GM12891 (cell line): ENCODE data around the gene AP5Z1.

Experiments used
- DNase-seq: peaks from one replicate; pipeline ENCODE4 v3.0.0; 2011; ENCODE audit warnings: low spot score; ENCODE audit not compliant: insufficient read length
- FAIRE-seq: peaks from 2 replicates; lab custom pipeline; 2011; peaks lifted over from hg19 to GRCh38; lab: Jason Lieb, UNC
- PAX5 ChIP-seq: IDR thresholded peaks from 2 replicates; pipeline ENCODE4 v1.6.1; 2011; ENCODE audit warnings: low read length, moderate library complexity, mild to moderate bottlenecking; ENCODE audit not compliant: insufficient read depth, severe bottlenecking
- POLR2A ChIP-seq: IDR thresholded peaks from 2 replicates; pipeline ENCODE4 v1.6.1; 2011; ENCODE audit warnings: low read depth, low read length, control low read depth
- POLR2AphosphoS5 ChIP-seq: IDR thresholded peaks from 2 replicates; pipeline ENCODE4 v1.6.1; 2011; ENCODE audit warnings: low read depth, low read length, control low read depth
- POU2F2 ChIP-seq: IDR thresholded peaks from 2 replicates; pipeline ENCODE4 v1.6.1; 2011; ENCODE audit warnings: low read depth, mild to moderate bottlenecking, control low read depth, low read length, moderate library complexity
- SPI1 ChIP-seq: IDR thresholded peaks from 2 replicates; pipeline ENCODE4 v1.6.1; 2011; ENCODE audit warnings: low read depth, low read length, control low read depth
- TAF1 ChIP-seq: IDR thresholded peaks from 2 replicates; pipeline ENCODE4 v1.6.1; 2011; ENCODE audit warnings: low read depth, low read length, control low read depth

Gene AP5Z1

GRCh38 chr7:4745265-4745919 is 30.0 kb upstream of the AP5Z1 start:
- FAIRE-seq: no peak

GRCh38 chr7:4745971-4746919 is 29.2 kb upstream of the AP5Z1 start:
- TF ChIP-seq POU2F2 (no peak), SPI1 (peak; percentile 43)
- no peak for DNase-seq
- FAIRE-seq: no peak

More at GRCh38 chr7:4745265-4745919, 30.0 kb upstream of the AP5Z1 start:
- TF ChIP-seq POU2F2 (no peak), SPI1 (no peak), POLR2A (no peak), POLR2AphosphoS5 (no peak), TAF1 (no peak), PAX5 (no peak)
- DNase-seq: no peak

DNA sequence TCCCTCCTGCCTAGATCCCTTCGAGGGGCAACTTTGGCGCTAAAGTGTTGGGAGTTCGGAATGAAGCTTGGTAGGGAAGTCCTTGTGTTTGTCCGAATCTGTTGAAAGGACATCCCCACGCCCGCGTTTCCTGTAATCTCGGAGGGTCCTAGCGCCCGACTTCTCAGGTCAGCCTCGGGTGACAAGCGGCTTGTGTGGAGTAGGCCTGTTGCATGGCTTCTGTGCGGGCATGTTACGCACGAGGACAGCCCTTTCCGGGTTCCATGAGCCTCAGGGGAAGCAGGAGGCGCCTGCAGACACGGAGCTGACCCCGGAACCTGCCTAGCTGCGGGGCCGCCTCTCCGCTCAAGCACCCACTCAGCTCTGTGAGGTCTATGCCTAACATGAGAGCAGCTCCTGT is 28.4 kb upstream of the AP5Z1 start:
- DNase-seq (no peak), FAIRE-seq (no peak)
- TF ChIP-seq PAX5: no peak
- no peak for TF ChIP-seq POLR2A
- TF ChIP-seq POLR2AphosphoS5: no peak
- no peak for TF ChIP-seq TAF1
- no peak for TF ChIP-seq SPI1
- no peak for TF ChIP-seq POU2F2

- TF ChIP-seq SPI1: no peak
- FAIRE-seq (no peak), DNase-seq (no peak)
Observed at GRCh38 chr7:4747746-4748145, 27.7 kb upstream of the AP5Z1 start.

DNA sequence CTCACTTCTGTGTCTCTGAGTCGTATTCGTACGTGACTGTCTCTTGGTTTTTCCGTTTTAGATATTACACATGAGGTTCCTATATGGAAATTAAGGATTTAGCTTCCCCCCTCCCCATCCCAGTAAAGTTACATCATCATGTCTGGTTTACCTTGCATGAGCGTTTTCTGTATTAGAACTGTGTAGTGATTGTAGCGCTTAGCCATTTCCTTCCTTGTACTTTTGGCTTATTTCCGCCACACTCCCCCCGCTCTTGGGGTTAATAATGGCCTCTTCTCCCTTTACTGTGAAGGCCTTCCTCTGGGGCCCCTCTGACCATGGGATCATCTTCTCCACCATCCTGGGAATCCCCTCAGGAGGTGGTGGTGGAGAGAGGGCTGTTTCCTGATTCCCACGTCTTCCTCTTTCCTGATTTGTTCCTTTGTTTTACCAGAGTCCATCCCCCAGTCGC is 27.2 kb upstream of the AP5Z1 start:
- FAIRE-seq: no peak
- TF ChIP-seq POLR2AphosphoS5 (no peak), POLR2A (no peak), POU2F2 (no peak), TAF1 (no peak), SPI1 (no peak), PAX5 (no peak)

GRCh38 chr7:4749363-4749762 is 26.1 kb upstream of the AP5Z1 start:
- DNase-seq (no peak), FAIRE-seq (no peak)
- TF ChIP-seq TAF1 (no peak), SPI1 (no peak), POLR2A (no peak), POLR2AphosphoS5 (no peak), PAX5 (no peak), POU2F2 (no peak)

More for the DNA sequence above, 27.2 kb upstream of the AP5Z1 start:
- no peak for DNase-seq

- FAIRE-seq (no peak), DNase-seq (no peak)
- no peak for TF ChIP-seq SPI1
- no peak for TF ChIP-seq POLR2A
- no peak for TF ChIP-seq PAX5
- no peak for TF ChIP-seq POLR2AphosphoS5
- no peak for TF ChIP-seq POU2F2
- TF ChIP-seq TAF1: no peak
Observed at GRCh38 chr7:4749798-4750197, 25.6 kb upstream of the AP5Z1 start.

- DNase-seq (no peak), FAIRE-seq (no peak)
- TF ChIP-seq TAF1: no peak
- TF ChIP-seq SPI1: no peak
- TF ChIP-seq PAX5: no peak
Observed at GRCh38 chr7:4751398-4751947, 23.9 kb upstream of the AP5Z1 start.

GRCh38 chr7:4753598-4754432 is 21.6 kb upstream of the AP5Z1 start:
- TF ChIP-seq TAF1: no peak
- 0 out of 2 replicates have a peak, but pooled peaks have one; percentile 44 for TF ChIP-seq POU2F2
- peak; percentile 91 for FAIRE-seq
- peak; percentile 95 for DNase-seq

DNA sequence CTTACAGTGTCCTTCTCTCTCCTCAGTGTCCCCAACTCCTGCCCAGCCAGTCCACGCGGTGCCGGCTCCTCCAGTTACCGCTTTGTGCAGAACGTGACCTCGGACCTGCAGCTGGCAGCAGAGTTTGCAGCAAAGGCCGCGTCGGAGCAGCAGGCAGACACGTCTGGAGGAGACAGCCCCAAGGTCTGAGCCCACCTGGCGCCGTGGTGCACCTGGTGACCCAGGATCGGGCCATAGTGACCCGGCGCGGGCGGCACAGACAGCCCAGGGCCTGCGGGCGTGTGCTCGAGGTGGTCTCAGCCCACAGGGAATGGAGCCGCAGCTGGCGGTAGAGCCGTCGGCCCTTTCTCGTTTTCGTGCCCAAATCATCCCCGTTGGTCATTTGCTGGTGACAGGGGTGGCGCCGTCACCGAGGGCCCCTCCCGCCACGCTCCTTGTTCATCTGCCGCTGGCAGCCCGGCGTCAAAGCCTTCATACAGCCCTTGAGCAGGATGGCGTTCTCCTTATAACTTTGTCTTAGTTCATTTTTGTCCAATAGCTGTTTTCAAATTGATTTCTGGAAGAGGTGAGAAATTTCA is 20.9 kb upstream of the AP5Z1 start:
- TF ChIP-seq POLR2AphosphoS5 (no peak), POU2F2 (no peak), PAX5 (no peak), SPI1 (no peak), POLR2A (no peak), TAF1 (no peak)
- DNase-seq: no peak
- no peak for FAIRE-seq
